ENCODE data around the gene ERC1.

The ERC1 gene

GRCh38 chr12:1383758-1384157, 392.7 kb downstream of the ERC1 start:
- WGBS: 94% methylated on average over 3 of the region's 4 CpGs

GRCh38 chr12:1384910-1385309, 393.9 kb downstream of the ERC1 start:
- H2AK5ac ChIP-seq (ENCODE audit: low read length, severe bottlenecking): no peak overlapping the region
- no peaks in the 10 kb centered on the region for H3K79me1 ChIP-seq (replicated peaks; ENCODE audit: low read length, poor library complexity, severe bottlenecking)
- H3K14ac ChIP-seq (ENCODE audit: low read length in 2 of 2): no peak overlapping the region
- no peak overlapping the region for H3K23ac ChIP-seq (ENCODE audit: low read length in 2 of 2)
- no peaks in the 10 kb centered on the region for H3K9me3 ChIP-seq (ENCODE audit: control insufficient read depth, low read length)
- H4K8ac ChIP-seq (ENCODE audit: low read length): no peak overlapping the region
- H3K27ac ChIP-seq (ENCODE audit: low read length, poor library complexity, severe bottlenecking): no peak overlapping the region
- no peak overlapping the region for H3K4ac ChIP-seq (ENCODE audit: low read depth in 1 of 2, low read length in 2 of 2)
- H3K4me2 ChIP-seq (ENCODE audit: low read length, poor library complexity, severe bottlenecking): no peak overlapping the region
- no peak overlapping the region for H3K4me3 ChIP-seq (ENCODE audit: insufficient read depth in 1 of 2, low read depth in 1 of 2, low read length in 2 of 2)
- H3K36me3 ChIP-seq (ENCODE audit: control insufficient read depth in 1 of 2, insufficient read depth in 2 of 2, low read depth in 1 of 2, low read length in 2 of 2): peaks cover 5 to 8% of the 10 kb centered on the region in 2 experiments
- 100% methylated on average over 4 of the region's 4 CpGs for WGBS
- no peak overlapping the region for H2BK12ac ChIP-seq (ENCODE audit: low read length in 2 of 2)
- no peaks in the 10 kb centered on the region for H3K27me3 ChIP-seq (ENCODE audit: control insufficient read depth in 1 of 2, insufficient read depth in 1 of 2, low read length in 2 of 2)
- no peaks in the 10 kb centered on the region for H3K4me1 ChIP-seq (ENCODE audit: control insufficient read depth, insufficient read depth, low read depth, low read length)
- H2BK15ac ChIP-seq (ENCODE audit: low read depth, poor library complexity, severe bottlenecking): no peak overlapping the region
- no peak overlapping the region for H2AFZ ChIP-seq (ENCODE audit: low read depth, low read length)
- H3K18ac ChIP-seq (ENCODE audit: low read depth in 1 of 2, low read length in 2 of 2): no peak overlapping the region
- H2BK5ac ChIP-seq (ENCODE audit: low read depth, low read length, poor library complexity, severe bottlenecking): no peak overlapping the region
- no peak for DNase-seq
- H3K9ac ChIP-seq (ENCODE audit: low read length): no peak overlapping the region
- no peak overlapping the region for H4K91ac ChIP-seq (ENCODE audit: low read length)
- no peak overlapping the region for H2BK120ac ChIP-seq (ENCODE audit: low read depth, low read length)

More at GRCh38 chr12:1383758-1384157, 392.7 kb downstream of the ERC1 start:
- Histone ChIP-seq H4K8ac (ENCODE audit: low read length) (no peak overlapping the region), H3K79me1 (replicated peaks; ENCODE audit: low read length, poor library complexity, severe bottlenecking) (no peaks in the 10 kb centered on the region), H3K18ac (ENCODE audit: low read depth in 1 of 2, low read length in 2 of 2) (no peak overlapping the region), H3K4me2 (ENCODE audit: low read length, poor library complexity, severe bottlenecking) (no peak overlapping the region), H3K36me3 (ENCODE audit: control insufficient read depth in 1 of 2, insufficient read depth in 2 of 2, low read depth in 1 of 2, low read length in 2 of 2) (peaks cover 5 to 13% of the 10 kb centered on the region in 2 experiments), H3K27me3 (ENCODE audit: control insufficient read depth in 1 of 2, insufficient read depth in 1 of 2, low read length in 2 of 2) (no peaks in the 10 kb centered on the region), H2AK5ac (ENCODE audit: low read length, severe bottlenecking) (no peak overlapping the region), H2BK120ac (ENCODE audit: low read depth, low read length) (no peak overlapping the region), H3K27ac (ENCODE audit: low read length, poor library complexity, severe bottlenecking) (no peak overlapping the region), H2BK12ac (ENCODE audit: low read length in 2 of 2) (no peak overlapping the region), H4K91ac (ENCODE audit: low read length) (no peak overlapping the region), H3K4me1 (ENCODE audit: control insufficient read depth, insufficient read depth, low read depth, low read length) (no peaks in the 10 kb centered on the region), H3K23ac (ENCODE audit: low read length in 2 of 2) (no peak overlapping the region), H3K4ac (ENCODE audit: low read depth in 1 of 2, low read length in 2 of 2) (no peak overlapping the region), H2AFZ (ENCODE audit: low read depth, low read length) (no peak overlapping the region), H2BK5ac (ENCODE audit: low read depth, low read length, poor library complexity, severe bottlenecking) (no peak overlapping the region), H3K9me3 (ENCODE audit: control insufficient read depth, low read length) (no peaks in the 10 kb centered on the region), H3K9ac (ENCODE audit: low read length) (no peak overlapping the region), H3K4me3 (ENCODE audit: insufficient read depth in 1 of 2, low read depth in 1 of 2, low read length in 2 of 2) (no peak overlapping the region), H3K14ac (ENCODE audit: low read length in 2 of 2) (no peak overlapping the region), H2BK15ac (ENCODE audit: low read depth, poor library complexity, severe bottlenecking) (no peak overlapping the region)
- DNase-seq: no peak

DNA sequence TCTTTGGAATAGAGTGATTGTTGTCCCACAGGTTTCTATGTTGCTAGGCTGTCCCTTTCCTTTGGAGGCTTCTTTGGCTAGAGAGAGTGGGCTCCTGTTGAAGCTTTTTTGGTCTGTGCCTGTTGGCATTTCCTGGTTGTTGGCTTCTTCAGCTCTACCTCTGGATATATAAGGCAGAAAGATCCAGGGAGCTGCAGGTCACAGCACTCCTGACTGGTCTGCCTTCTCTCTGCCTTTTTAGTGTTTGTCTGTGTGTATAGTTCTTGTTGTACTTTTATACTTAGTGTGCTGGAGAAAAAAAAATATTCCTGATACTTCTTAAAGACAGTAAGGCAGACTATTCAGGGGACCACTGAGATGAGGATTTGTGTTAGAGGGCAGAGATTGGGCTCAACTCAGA, 400.7 kb downstream of the ERC1 start:
- Histone ChIP-seq H3K14ac (ENCODE audit: low read length in 2 of 2) (no peak overlapping the region), H4K91ac (ENCODE audit: low read length) (no peak overlapping the region), H2BK15ac (ENCODE audit: low read depth, poor library complexity, severe bottlenecking) (no peak overlapping the region), H3K27me3 (ENCODE audit: control insufficient read depth in 1 of 2, insufficient read depth in 1 of 2, low read length in 2 of 2) (no peaks in the 10 kb centered on the region), H2BK12ac (ENCODE audit: low read length in 2 of 2) (no peak overlapping the region), H2BK5ac (ENCODE audit: low read depth, low read length, poor library complexity, severe bottlenecking) (no peak overlapping the region), H3K79me1 (replicated peaks; ENCODE audit: low read length, poor library complexity, severe bottlenecking) (peaks cover 2% of the 10 kb centered on the region), H3K4me2 (ENCODE audit: low read length, poor library complexity, severe bottlenecking) (no peak overlapping the region), H3K18ac (ENCODE audit: low read depth in 1 of 2, low read length in 2 of 2) (no peak overlapping the region), H4K8ac (ENCODE audit: low read length) (no peak overlapping the region), H3K36me3 (ENCODE audit: control insufficient read depth in 1 of 2, insufficient read depth in 2 of 2, low read depth in 1 of 2, low read length in 2 of 2) (peaks cover 6 to 11% of the 10 kb centered on the region in 2 experiments), H3K9me3 (ENCODE audit: control insufficient read depth, low read length) (peaks cover 13% of the 10 kb centered on the region), H3K4me3 (ENCODE audit: insufficient read depth in 1 of 2, low read depth in 1 of 2, low read length in 2 of 2) (no peak overlapping the region), H2BK120ac (ENCODE audit: low read depth, low read length) (no peak overlapping the region), H3K4ac (ENCODE audit: low read depth in 1 of 2, low read length in 2 of 2) (no peak overlapping the region), H2AFZ (ENCODE audit: low read depth, low read length) (no peak overlapping the region), H3K23ac (ENCODE audit: low read length in 2 of 2) (no peak overlapping the region), H2AK5ac (ENCODE audit: low read length, severe bottlenecking) (no peak overlapping the region), H3K27ac (ENCODE audit: low read length, poor library complexity, severe bottlenecking) (no peak overlapping the region), H3K4me1 (ENCODE audit: control insufficient read depth, insufficient read depth, low read depth, low read length) (no peaks in the 10 kb centered on the region), H3K9ac (ENCODE audit: low read length) (no peak overlapping the region)
- DNase-seq: no peak

DNA sequence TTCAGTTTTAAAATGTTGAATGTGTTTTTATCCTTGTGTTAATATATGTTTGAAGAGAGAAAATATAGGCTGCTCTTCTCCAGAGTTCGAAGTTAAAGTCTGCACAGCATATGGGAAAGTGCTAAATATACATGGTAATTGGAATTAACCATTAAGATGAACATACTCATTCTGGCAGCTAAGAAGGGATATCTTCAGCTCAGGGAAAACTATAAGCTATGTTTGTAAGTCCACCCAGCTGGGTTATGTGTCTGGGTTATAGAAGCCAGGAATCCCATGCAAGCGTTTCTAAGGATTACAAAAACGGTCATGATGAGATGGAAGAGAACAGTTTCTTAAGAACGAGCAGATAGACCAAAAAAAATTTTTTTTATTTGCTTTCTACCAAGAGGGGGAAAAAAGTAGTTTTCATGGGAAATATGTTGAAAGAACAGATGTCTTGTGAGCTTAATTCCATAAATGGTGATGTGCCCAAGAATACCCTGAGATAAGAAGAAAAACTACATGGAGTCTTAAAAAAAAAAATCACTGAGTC, 404.5 kb downstream of the ERC1 start:
- H2BK12ac ChIP-seq (ENCODE audit: low read length in 2 of 2): no peak overlapping the region
- no peak overlapping the region for H3K18ac ChIP-seq (ENCODE audit: low read depth in 1 of 2, low read length in 2 of 2)
- H3K79me1 ChIP-seq (replicated peaks; ENCODE audit: low read length, poor library complexity, severe bottlenecking): peaks cover 2% of the 10 kb centered on the region
- H3K27ac ChIP-seq (ENCODE audit: low read length, poor library complexity, severe bottlenecking): no peak overlapping the region
- peaks cover 13% of the 10 kb centered on the region for H3K9me3 ChIP-seq (ENCODE audit: control insufficient read depth, low read length)
- no peak overlapping the region for H3K4me2 ChIP-seq (ENCODE audit: low read length, poor library complexity, severe bottlenecking)
- no peak overlapping the region for H2AK5ac ChIP-seq (ENCODE audit: low read length, severe bottlenecking)
- H3K4me1 ChIP-seq (ENCODE audit: control insufficient read depth, insufficient read depth, low read depth, low read length): no peaks in the 10 kb centered on the region
- H2AFZ ChIP-seq (ENCODE audit: low read depth, low read length): no peak overlapping the region
- no peak overlapping the region for H3K4ac ChIP-seq (ENCODE audit: low read depth in 1 of 2, low read length in 2 of 2)
- 98% methylated on average over 4 of the region's 4 CpGs for WGBS
- no peak overlapping the region for H2BK15ac ChIP-seq (ENCODE audit: low read depth, poor library complexity, severe bottlenecking)
- no peak overlapping the region for H2BK120ac ChIP-seq (ENCODE audit: low read depth, low read length)
- H4K8ac ChIP-seq (ENCODE audit: low read length): no peak overlapping the region
- H3K14ac ChIP-seq (ENCODE audit: low read length in 2 of 2): no peak overlapping the region
- H2BK5ac ChIP-seq (ENCODE audit: low read depth, low read length, poor library complexity, severe bottlenecking): no peak overlapping the region
- H3K4me3 ChIP-seq (ENCODE audit: insufficient read depth in 1 of 2, low read depth in 1 of 2, low read length in 2 of 2): no peak overlapping the region
- no peak overlapping the region for H4K91ac ChIP-seq (ENCODE audit: low read length)
- H3K9ac ChIP-seq (ENCODE audit: low read length): no peak overlapping the region
- DNase-seq: no peak
- H3K27me3 ChIP-seq (ENCODE audit: control insufficient read depth in 1 of 2, insufficient read depth in 1 of 2, low read length in 2 of 2): no peaks in the 10 kb centered on the region
- H3K36me3 ChIP-seq (ENCODE audit: control insufficient read depth in 1 of 2, insufficient read depth in 2 of 2, low read depth in 1 of 2, low read length in 2 of 2): peaks cover 6 to 10% of the 10 kb centered on the region in 2 experiments
- no peak overlapping the region for H3K23ac ChIP-seq (ENCODE audit: low read length in 2 of 2)

Measured in mesenchymal stem cell (in vitro differentiated cells and primary cell).